SJCRH30 (cell line): Measurements from ENCODE around the gene OMP. TPM values are rescaled to one million over a fixed set of nuclear protein-coding genes. Genes with fewer than 3 reads are reported as not detected.

Source experiments
- DNase-seq, 2 experiments: peaks; one replicate each; pipeline ENCODE4 v3.0.0-alpha.2; 2015 to 2020
- H3K27ac ChIP-seq: fragments of 250-450 bp; sonication (Bioruptor Pico); 2 replicates; pipeline ENCODE4 v1.5.1; 2020; ENCODE audit warnings: mild to moderate bottlenecking, moderate library complexity
- H3K27me3 ChIP-seq: fragments of 250-450 bp; sonication (Bioruptor Pico); 2 replicates; pipeline ENCODE4 v1.5.1; 2020; ENCODE audit warnings: mild to moderate bottlenecking, moderate library complexity
- H3K36me3 ChIP-seq: fragments of 250-450 bp; sonication (Bioruptor Pico); 2 replicates; pipeline ENCODE4 v1.5.1; 2020; ENCODE audit warnings: mild to moderate bottlenecking, moderate library complexity
- H3K4me1 ChIP-seq: fragments of 250-450 bp; sonication (Bioruptor Pico); 2 replicates; pipeline ENCODE4 v1.5.1; 2020; ENCODE audit warnings: mild to moderate bottlenecking, moderate library complexity
- H3K4me3 ChIP-seq: fragments of 250-450 bp; sonication (Bioruptor Pico); 2 replicates; pipeline ENCODE4 v1.5.1; 2020; ENCODE audit warnings: mild to moderate bottlenecking, moderate library complexity
- H3K9me3 ChIP-seq: fragments of 250-450 bp; sonication (Bioruptor Pico); replicated peaks from 2 replicates; pipeline ENCODE4 v1.5.1; 2020; ENCODE audit warnings: mild to moderate bottlenecking, moderate library complexity
- total RNA-seq: library from RNA; depleted of rRNA; stranded (reverse); fragments of >200 nt; shearing (Covaris generic); gene quantifications from 2 replicates; pipeline ENCODE4 v1.2.3, GENCODE V29; 2014; rRNA removed

OMP gene
- total RNA-seq, 1 experiment from 2014 or later: 0.67 TPM

- DNase-seq: no peak
- Histone ChIP-seq H3K27me3 (no peaks in the 10 kb centered on the region), H3K9me3 (no peaks in the 10 kb centered on the region), H3K4me1 (peaks cover 40% of the 10 kb centered on the region), H3K4me3 (no peak overlapping the region), H3K27ac (no peak overlapping the region; the same call in 1 of the 2 replicates), H3K36me3 (no peaks in the 10 kb centered on the region)
These were observed 48.2 kb downstream of the OMP start for GRCh38 chr11:77150836-77151235.

GRCh38 chr11:77151804-77152509, 49.3 kb downstream of the OMP start:
- Histone ChIP-seq H3K4me3 (no peak overlapping the region), H3K36me3 (no peaks in the 10 kb centered on the region), H3K4me1 (peaks cover 40% of the 10 kb centered on the region), H3K27ac (peak overlapping the region; percentile 43), H3K27me3 (no peaks in the 10 kb centered on the region), H3K9me3 (no peaks in the 10 kb centered on the region)
- DNase-seq: peak; percentile 81 to 82

DNA sequence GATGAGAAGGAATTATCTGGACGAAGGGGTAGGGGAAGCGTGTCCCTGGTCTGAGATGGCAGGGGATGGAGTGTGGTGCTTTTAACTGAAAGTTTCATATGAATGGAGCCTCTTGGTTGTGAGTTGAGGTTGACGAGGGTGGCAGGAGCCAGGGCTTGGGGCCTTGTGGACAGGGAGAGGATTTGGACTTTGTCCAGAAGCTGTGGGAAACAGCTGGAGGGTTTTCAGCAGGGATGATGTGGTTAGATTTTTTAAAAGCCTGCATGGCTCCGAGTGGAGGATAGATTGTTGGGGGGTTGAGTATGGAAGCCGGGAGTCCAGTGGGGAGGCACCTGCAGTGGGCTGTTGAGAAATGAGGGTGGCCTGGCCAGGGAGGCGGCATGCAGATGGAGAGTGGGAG, 50.2 kb downstream of the OMP start:
- H3K4me1 ChIP-seq: peaks cover 40% of the 10 kb centered on the region
- DNase-seq: peak; percentile 72 to 86
- H3K27me3 ChIP-seq: no peaks in the 10 kb centered on the region
- no peak overlapping the region for H3K4me3 ChIP-seq
- no peaks in the 10 kb centered on the region for H3K36me3 ChIP-seq
- peak overlapping the region; percentile 43 for H3K27ac ChIP-seq
- H3K9me3 ChIP-seq: no peaks in the 10 kb centered on the region

Other genes starting within 250 kb of the OMP start
- gene ACER3, start 241.9 kb upstream of the OMP start, total RNA-seq: 17.3 and 22.1 TPM in 2 replicates
- not detected in 2 replicates for gene B3GNT6, start 68.4 kb upstream of the OMP start, total RNA-seq
- 4.5 and 4.8 TPM in 2 replicates for gene CAPN5, start 35.9 kb upstream of the OMP start, total RNA-seq
- 3.5 and 4.5 TPM in 2 replicates for gene MYO7A, start 25.4 kb downstream of the OMP start, total RNA-seq
- not detected in 2 replicates for gene GDPD4, start 198.8 kb downstream of the OMP start, total RNA-seq